ENCODE results near the gene PXT1.

Gene PXT1

DNA sequence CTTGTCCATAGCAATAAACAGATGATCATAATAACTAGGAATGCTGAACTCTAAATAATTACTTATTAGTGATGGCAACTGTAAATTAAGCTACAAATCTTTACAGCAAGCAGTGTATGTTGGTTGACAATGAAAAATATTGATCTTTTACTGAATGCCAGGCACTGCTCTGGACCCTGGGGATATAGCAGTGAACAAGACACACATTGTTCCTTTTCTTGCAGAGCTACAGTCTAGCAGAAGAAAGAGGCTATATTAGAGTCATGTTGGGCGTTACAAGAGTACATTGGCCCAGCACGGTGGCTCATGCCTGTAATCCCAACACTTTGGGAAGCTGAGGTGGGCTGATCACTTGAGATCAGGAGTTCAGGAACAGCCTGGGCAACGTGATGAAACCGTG is 11.5 kb downstream of the PXT1 start:
- TF ChIP-seq, protein P1, sequence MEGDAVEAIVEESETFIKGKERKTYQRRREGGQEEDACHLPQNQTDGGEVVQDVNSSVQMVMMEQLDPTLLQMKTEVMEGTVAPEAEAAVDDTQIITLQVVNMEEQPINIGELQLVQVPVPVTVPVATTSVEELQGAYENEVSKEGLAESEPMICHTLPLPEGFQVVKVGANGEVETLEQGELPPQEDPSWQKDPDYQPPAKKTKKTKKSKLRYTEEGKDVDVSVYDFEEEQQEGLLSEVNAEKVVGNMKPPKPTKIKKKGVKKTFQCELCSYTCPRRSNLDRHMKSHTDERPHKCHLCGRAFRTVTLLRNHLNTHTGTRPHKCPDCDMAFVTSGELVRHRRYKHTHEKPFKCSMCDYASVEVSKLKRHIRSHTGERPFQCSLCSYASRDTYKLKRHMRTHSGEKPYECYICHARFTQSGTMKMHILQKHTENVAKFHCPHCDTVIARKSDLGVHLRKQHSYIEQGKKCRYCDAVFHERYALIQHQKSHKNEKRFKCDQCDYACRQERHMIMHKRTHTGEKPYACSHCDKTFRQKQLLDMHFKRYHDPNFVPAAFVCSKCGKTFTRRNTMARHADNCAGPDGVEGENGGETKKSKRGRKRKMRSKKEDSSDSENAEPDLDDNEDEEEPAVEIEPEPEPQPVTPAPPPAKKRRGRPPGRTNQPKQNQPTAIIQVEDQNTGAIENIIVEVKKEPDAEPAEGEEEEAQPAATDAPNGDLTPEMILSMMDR (conservative IDR thresholded peaks at IDR 0.05; ENCODE audit: low read length): no peak
- DNase-seq (ENCODE audit: low read depth): no peak
- H3K4me3 ChIP-seq (ENCODE audit: low read length): no peak overlapping the region

DNA sequence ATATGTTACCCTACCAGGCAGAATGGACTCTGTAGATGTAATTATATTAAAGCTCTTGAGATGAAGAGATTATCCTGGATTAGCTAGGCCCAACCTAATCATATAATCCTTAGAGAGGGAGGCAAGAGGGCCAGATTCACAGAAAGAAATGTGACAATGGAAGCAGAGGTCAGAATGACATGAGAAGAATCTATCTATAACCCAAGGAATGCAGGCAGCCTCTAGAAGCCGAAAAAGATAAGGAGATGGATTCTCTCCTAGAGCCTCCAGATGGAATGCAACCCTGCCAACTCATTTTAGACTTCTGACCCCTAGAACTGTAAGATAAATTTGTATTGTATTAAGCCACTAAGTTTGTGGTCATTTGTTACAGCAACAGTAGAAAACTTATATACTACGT is 12.3 kb downstream of the PXT1 start:
- DNase-seq (ENCODE audit: low read depth): no peak
- TF ChIP-seq, protein P1 (conservative IDR thresholded peaks at IDR 0.05; ENCODE audit: low read length): no peak
- H3K4me3 ChIP-seq (ENCODE audit: low read length): no peak overlapping the region

DNA sequence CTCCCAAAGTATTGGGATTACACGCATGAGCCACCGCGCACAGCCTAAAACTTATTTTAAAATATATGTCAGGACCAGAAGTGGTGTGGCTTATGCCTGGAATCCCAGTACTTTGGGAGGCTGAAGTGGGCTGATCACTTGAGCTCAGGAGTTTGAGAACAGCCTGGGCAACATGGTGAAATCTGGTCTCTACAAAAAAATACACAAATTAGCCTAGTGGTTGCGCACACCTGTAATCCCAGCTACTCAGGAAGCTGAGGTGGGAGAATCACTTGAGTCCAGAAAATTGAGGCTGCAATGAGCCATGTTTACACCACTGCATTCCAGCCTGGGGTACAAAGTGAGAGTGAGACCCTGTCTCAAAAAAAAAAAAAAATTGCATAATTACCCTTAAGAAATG is 13.7 kb downstream of the PXT1 start:
- TF ChIP-seq, protein P1 (conservative IDR thresholded peaks at IDR 0.05; ENCODE audit: low read length): peak; percentile 32
- DNase-seq (ENCODE audit: low read depth): no peak
- H3K4me3 ChIP-seq (ENCODE audit: low read length): no peak overlapping the region

DNA sequence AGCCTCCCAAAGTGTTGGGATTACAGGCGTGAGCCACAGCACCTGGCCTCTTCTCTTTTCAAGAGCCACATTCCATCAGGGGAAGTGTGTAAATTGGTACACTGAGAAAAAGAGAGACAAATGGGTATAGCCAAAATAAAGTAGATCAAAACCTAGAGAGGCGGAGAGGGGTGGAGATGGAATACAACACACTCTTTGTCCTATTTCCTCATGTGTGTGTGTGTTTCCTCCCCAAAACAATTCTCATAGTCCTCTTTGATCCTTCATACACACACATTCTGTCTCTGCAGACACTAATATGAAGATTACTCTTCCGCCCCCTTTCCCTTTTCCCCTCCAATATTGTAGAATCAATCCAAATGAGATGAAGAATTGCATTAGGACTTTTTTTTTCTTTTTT is 16.0 kb downstream of the PXT1 start:
- DNase-seq (ENCODE audit: low read depth): no peak
- TF ChIP-seq, protein P1 (conservative IDR thresholded peaks at IDR 0.05; ENCODE audit: low read length): no peak

DNA sequence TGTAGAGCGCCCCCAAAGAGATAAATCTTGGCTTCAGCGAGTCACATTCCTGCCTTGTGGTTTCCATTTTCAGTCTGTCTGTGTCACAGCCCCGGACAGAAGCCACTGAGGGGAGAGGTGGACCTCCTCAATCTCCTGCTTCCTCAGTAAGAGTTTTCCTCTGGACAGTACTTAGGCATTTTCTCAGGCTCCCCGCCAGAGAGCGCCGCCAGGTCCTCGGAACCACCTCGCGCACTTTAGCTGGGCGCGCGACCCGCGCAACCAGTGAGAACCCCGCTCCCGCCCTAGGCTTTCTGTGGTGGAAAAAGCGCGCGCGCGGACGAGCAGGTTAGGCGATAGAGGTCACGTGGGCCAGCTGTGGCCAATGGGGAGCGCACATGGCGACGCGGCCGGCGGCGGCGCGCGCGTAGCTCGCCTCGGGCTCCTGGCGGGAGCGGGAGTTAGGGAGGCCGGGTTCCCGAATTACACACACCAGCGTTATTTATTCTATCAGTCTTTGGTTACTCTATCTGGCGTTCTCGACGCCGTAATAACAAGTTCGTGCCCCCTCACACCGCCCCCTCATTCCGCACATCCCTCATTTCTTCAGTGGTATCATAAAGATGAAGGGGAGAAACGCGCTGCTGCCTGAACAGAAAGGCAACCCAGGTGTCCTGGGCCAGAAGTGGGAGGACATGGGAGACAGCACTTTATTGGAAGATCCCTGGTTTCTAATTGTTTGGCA is 19.4 kb downstream of the PXT1 start:
- H3K4me3 ChIP-seq (ENCODE audit: low read length): peak overlapping the region; percentile 67
- DNase-seq (ENCODE audit: low read depth): peak; percentile 96
- TF ChIP-seq, protein P1 (conservative IDR thresholded peaks at IDR 0.05; ENCODE audit: low read length): peak; percentile 57

More for the DNA sequence above, 16.0 kb downstream of the PXT1 start:
- no peak overlapping the region for H3K4me3 ChIP-seq (ENCODE audit: low read length)

DNA sequence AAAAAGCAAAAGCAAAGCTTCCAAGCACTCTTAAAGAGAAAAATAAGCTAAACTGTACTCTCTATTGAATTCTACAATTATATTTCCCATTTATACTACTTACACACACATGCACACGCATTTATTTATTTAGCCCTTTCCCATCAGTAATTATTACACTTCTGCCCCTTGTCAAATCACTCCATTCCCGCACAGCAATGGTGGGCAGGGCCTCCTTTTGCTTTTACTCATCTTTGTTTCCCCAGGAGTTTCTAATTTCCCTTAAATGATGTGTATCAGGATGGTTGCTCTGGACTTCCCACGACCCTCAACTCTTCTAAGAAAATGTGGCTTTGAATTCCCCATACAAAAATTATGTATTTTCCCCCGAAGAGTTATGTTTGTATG is 19.9 kb downstream of the PXT1 start:
- TF ChIP-seq, protein P1 (conservative IDR thresholded peaks at IDR 0.05; ENCODE audit: low read length): no peak
- H3K4me3 ChIP-seq (ENCODE audit: low read length): peak overlapping the region; percentile 67
- no peak for DNase-seq (ENCODE audit: low read depth)

DNA sequence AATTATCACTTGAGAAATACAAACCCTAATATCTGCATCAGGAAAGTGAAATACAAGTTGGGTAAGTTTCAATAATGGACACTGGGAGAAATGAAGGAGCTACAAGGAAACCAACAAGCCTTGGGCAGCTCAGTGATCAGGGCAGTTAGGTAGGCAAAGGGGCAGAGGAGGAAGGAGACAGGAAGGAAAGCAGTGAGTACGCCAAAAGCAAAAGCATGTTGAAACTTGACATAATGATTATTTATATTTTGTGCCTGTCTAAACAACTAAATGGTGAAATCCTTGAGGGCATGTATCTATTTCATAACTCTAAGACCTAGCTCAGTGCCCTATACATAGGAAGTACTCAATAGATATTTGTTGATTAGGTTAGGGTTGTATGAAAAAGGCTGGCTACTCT is 23.3 kb downstream of the PXT1 start:
- H3K4me3 ChIP-seq (ENCODE audit: low read length): no peak overlapping the region
- TF ChIP-seq, protein P1 (conservative IDR thresholded peaks at IDR 0.05; ENCODE audit: low read length): no peak
- DNase-seq (ENCODE audit: low read depth): no peak
